ENCODE measurements around the gene MSH5. TPM values are rescaled to one million over a fixed set of nuclear protein-coding genes. Genes with fewer than 3 reads are reported as not detected.

MSH5 gene
- total and polyA plus RNA-seq, 2 of the 13 experiments (the other 11 are each of a cell fraction or from before 2014, with no cell fraction given) = 10.2 to 38.7 TPM

DNA sequence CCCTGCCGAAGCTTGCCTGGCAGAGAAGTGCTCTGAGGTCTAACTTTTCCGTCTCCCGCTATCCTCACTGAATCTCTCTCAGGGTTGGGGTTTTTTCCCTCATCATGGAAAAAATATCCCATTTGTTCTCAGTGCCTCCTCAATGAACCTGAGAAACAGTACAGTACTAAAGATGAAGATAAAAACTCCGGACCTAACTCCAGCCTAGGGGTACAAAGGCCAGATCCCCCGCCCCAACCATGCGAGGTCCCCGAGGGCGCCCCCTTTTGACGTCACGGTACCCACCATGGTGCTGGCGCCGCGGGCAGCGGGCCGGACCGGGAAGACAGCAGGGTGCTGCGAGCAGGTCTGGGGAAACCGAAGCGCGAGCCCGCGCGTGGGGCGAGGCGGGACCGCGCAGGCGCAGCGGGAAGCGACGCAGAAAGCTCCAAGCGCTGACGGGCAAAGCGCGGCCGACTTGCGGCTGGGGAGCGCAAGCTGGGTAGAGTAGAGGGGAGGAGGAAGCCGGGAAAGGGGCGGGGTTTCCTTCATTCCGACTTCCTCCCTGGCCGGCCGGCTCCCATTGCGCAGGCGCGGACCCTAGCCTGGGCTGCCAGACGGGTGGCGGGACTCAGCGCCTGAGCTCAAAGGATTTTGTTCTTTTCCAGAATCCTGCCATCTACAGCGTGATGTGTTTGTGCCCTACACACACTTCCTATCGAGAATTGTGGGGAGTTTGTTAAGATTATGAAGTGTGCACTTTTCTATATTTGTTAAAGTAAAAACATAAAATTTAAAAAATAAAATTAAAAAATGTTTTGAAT is 66.9 kb downstream of the MSH5 start, which contains the start of gene LSM2 (continued):
- TF ChIP-seq RBM39 (IDR thresholded peaks at IDR 0.05; ENCODE audit: low read depth, low read length, poor library complexity, severe bottlenecking) = peak; percentile 91
- 0 out of 2 replicates have a peak, but pooled peaks have one; percentile 78 for TF ChIP-seq SALL2 (CRISPR knock-in tag; IDR thresholded peaks at IDR 0.05)
- TF ChIP-seq ZNF354B (CRISPR knock-in tag; IDR thresholded peaks at IDR 0.05) = peak; percentile 91; the same call in 1 of the 2 replicates
- TF ChIP-seq ZNF768 (CRISPR knock-in tag; IDR thresholded peaks at IDR 0.05) = peak; percentile 81
- peak; percentile 99 for TF ChIP-seq HNRNPLL (IDR thresholded peaks at IDR 0.05; ENCODE audit: low read depth, low read length, poor library complexity, severe bottlenecking)
- TF ChIP-seq ZSCAN21 (CRISPR knock-in tag; IDR thresholded peaks at IDR 0.05; ENCODE audit: borderline replicate concordance) = peak; percentile 92; the same call in 1 of the 2 replicates
- TF ChIP-seq THAP11 (CRISPR knock-in tag; IDR thresholded peaks at IDR 0.05) = peak; percentile 90
- TF ChIP-seq ZNF101 (CRISPR knock-in tag; IDR thresholded peaks at IDR 0.05; ENCODE audit: borderline replicate concordance, low read depth) = 0 out of 2 replicates have a peak, but pooled peaks have one; percentile 80
- TF ChIP-seq TIGD3 (CRISPR knock-in tag; IDR thresholded peaks at IDR 0.05; ENCODE audit: borderline replicate concordance) = peak; percentile 94; the same call in 1 of the 2 replicates
- TF ChIP-seq, protein P1, sequence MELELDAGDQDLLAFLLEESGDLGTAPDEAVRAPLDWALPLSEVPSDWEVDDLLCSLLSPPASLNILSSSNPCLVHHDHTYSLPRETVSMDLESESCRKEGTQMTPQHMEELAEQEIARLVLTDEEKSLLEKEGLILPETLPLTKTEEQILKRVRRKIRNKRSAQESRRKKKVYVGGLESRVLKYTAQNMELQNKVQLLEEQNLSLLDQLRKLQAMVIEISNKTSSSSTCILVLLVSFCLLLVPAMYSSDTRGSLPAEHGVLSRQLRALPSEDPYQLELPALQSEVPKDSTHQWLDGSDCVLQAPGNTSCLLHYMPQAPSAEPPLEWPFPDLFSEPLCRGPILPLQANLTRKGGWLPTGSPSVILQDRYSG (CRISPR knock-in tag; IDR thresholded peaks at IDR 0.05) = peak; percentile 94
- TF ChIP-seq ZNF230 (CRISPR knock-in tag; IDR thresholded peaks at IDR 0.05) = peak; percentile 93
- TF ChIP-seq KMT2A (CRISPR knock-in tag; IDR thresholded peaks at IDR 0.05) = peak; percentile 78
- TF ChIP-seq ZMAT3 (CRISPR knock-in tag; conservative IDR thresholded peaks at IDR 0.05) = peak; percentile 94
- 0 out of 2 replicates have a peak, but pooled peaks have one; percentile 52 for TF ChIP-seq RBAK (CRISPR knock-in tag; IDR thresholded peaks at IDR 0.05)
- TF ChIP-seq ZNF564 (CRISPR knock-in tag; IDR thresholded peaks at IDR 0.05) = 0 out of 2 replicates have a peak, but pooled peaks have one; percentile 62
- TF ChIP-seq ZNF234 (CRISPR knock-in tag; conservative IDR thresholded peaks at IDR 0.05) = no peak
- TF ChIP-seq PITX1 (CRISPR knock-in tag; IDR thresholded peaks at IDR 0.05) = peak; percentile 82
- peak; percentile 94 for TF ChIP-seq ZSCAN20 (CRISPR knock-in tag; IDR thresholded peaks at IDR 0.05; ENCODE audit: borderline replicate concordance)
- no peak for TF ChIP-seq NFIC (IDR thresholded peaks at IDR 0.05; ENCODE audit: low read length)
- TF ChIP-seq MTA3 (CRISPR knock-in tag; IDR thresholded peaks at IDR 0.05) = no peak
- TF ChIP-seq ZNF775 (CRISPR knock-in tag; IDR thresholded peaks at IDR 0.05; ENCODE audit: borderline replicate concordance) = peak; percentile 92
- TF ChIP-seq MYC (CRISPR knock-in tag; IDR thresholded peaks at IDR 0.05; ENCODE audit: borderline replicate concordance) = peak; percentile 96
- TF ChIP-seq SMARCE1 (IDR thresholded peaks at IDR 0.05; ENCODE audit: borderline replicate concordance) = no peak
- TF ChIP-seq ZFX (CRISPR knock-in tag; IDR thresholded peaks at IDR 0.05; ENCODE audit: low read depth) = peak; percentile 99
- TF ChIP-seq ZFP37 (CRISPR knock-in tag; IDR thresholded peaks at IDR 0.05; ENCODE audit: borderline replicate concordance) = peak; percentile 38; the same call in 1 of the 2 replicates
- TF ChIP-seq HDAC2 (CRISPR knock-in tag; IDR thresholded peaks at IDR 0.05) = peak; percentile 92
- TF ChIP-seq TCF12 (IDR thresholded peaks at IDR 0.05) = no peak
- TF ChIP-seq TCF12 (CRISPR knock-in tag; IDR thresholded peaks at IDR 0.05) = peak; percentile 55; the same call in 1 of the 2 replicates
- no peak; the same call in 1 of the 2 replicates for TF ChIP-seq ZNF576 (CRISPR knock-in tag; IDR thresholded peaks at IDR 0.05)

Measured in HepG2 (cell line).